ENCODE measurements around the gene CEP68. TPM values are rescaled to one million over a fixed set of nuclear protein-coding genes. Genes with fewer than 3 reads are reported as not detected.
"Not testable (repeated sequence)": the region's sequence is repeated elsewhere in the genome, so short reads cannot be mapped to it uniquely, and the experiment has no call there.

The CEP68 gene
- total RNA-seq, 1 donor from 2014 or later, result 12.6 TPM

DNA sequence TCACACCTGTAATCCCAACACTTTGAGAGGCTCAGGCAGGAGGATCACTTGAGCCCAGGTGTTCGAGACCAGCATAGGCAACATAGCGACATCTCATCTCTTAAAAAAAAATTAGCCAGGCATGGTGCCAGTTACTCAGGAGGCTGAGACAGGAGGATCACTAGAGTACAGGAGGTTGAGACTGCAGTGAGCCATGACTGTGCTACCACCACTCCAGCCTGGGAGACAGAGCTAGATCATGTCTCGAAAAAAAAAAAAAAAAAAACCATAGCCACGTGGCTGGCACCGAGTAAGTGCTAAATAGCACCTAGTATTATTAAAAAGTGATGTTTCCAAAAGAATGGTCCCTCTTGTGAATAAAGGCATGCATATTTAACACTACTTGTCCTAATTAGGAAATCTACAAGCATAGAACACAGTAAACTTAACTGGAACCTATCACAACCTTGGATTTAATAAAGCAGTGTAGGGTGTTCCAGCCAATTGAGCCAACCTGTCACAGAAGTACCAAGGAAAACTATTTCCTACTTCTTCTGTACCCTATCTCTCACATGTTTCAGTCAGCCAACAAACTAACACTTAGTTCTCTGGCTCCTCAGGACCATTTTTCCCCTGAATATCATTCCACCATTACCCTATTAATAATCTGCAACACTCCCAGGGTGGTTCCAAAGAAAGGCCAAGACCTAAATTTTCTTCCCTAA is 64.9 kb downstream of the CEP68 start:
- TF ChIP-seq CTCF (IDR thresholded peaks at IDR 0.05), result no peak
- no peak for DNase-seq
- intact Hi-C loops (cut with DNase I), result no loop called here

GRCh38 chr2:65122313-65122712 is 66.1 kb downstream of the CEP68 start:
- Histone ChIP-seq H3K9me3 (no peaks in the 10 kb centered on the region), H3K4me3 (no peak overlapping the region), H3K36me3 (no peaks in the 10 kb centered on the region), H3K4me1 (peaks cover 81% of the 10 kb centered on the region), H3K27me3 (ENCODE audit: low read depth) (no peaks in the 10 kb centered on the region), H3K27ac (no peak overlapping the region)
- ATAC-seq, result no peak
- no peak for DNase-seq
- no peak for TF ChIP-seq CTCF (IDR thresholded peaks at IDR 0.05)
- intact Hi-C loops (cut with DNase I), result no loop called here

More for the DNA sequence above, 64.9 kb downstream of the CEP68 start:
- Histone ChIP-seq H3K36me3 (no peaks in the 10 kb centered on the region), H3K4me3 (no peak overlapping the region), H3K9me3 (no peaks in the 10 kb centered on the region), H3K27me3 (ENCODE audit: low read depth) (no peaks in the 10 kb centered on the region), H3K4me1 (peaks cover 82% of the 10 kb centered on the region), H3K27ac (no peak overlapping the region)
- peak in 1 of 2 donors; percentile 14 for ATAC-seq

DNA sequence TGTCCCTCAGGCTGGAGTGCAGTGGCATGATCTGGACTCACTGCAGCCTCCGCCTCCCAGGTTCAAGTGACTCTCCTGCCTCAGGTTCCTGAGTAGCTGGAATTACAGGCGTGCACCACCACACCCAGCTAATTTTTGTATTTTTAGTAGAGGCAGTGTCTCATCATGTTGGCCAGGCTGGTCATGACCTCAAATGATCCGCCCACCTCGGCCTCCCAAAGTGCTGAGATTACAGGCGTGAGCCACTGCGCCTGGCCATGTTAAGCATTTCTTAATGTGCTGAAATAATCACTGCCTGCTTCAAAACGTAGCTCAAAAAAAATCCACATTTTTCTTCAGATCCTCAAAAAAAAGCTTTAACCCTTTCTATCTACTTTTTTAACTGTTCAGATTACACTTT is 69.2 kb downstream of the CEP68 start:
- H3K36me3 ChIP-seq; H3K27me3 ChIP-seq (ENCODE audit: low read depth); H3K4me3 ChIP-seq; H3K9me3 ChIP-seq; H3K27ac ChIP-seq; ATAC-seq; intact Hi-C loops (cut with DNase I): not testable (repeated sequence)
- peaks cover 66% of the 10 kb centered on the region for H3K4me1 ChIP-seq
- DNase-seq, result peak; percentile 57

DNA sequence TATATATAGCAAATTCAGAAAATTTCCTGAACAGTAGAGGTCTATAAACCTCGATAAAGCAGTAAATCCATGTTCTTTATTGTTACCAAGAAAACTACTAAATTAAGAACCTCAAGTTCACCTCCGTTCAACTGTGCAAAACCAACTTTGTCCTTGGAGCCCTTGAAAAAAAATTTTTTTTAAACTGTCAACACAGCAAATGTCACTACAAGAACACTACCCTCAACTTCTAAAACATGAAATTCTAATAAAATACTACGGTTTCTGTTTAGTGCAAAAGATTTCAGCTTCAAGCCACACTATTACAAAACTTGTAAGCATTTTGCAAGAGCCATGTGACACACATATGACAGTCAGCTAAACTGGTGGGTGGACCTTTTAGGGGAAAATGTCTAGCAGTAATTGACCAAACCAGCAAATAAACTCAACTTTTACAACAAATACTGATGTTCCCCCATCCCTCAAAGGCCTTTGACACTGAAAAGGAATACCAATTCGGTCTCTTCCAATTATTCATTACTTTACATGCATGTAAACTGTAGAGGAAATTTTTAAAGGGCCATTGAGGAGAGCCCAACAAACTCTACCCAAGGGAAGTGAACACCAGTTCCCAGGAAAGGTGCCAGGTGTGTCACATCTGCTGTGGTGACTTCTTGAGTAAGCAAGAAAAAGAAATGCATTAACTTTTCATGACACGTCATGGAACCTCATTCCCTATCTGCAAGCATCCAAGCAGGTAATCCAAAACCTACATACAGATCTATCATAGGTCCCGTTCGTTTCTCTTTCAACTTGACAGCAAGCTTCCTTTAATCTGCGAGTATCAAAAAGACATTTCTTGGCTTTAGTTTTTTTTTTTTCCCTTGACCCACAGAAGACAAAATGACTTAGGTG is 72.3 kb downstream of the CEP68 start:
- Histone ChIP-seq H3K4me3 (peak overlapping the region; percentile 94), H3K36me3 (no peaks in the 10 kb centered on the region), H3K27ac (peak overlapping the region; percentile 97), H3K9me3 (no peaks in the 10 kb centered on the region), H3K27me3 (ENCODE audit: low read depth) (no peaks in the 10 kb centered on the region), H3K4me1 (peaks cover 57% of the 10 kb centered on the region)
- DNase-seq (no peak), ATAC-seq (no peak)
- TF ChIP-seq CTCF (IDR thresholded peaks at IDR 0.05), result no peak
- intact Hi-C loops (cut with DNase I), result no loop called here

DNA sequence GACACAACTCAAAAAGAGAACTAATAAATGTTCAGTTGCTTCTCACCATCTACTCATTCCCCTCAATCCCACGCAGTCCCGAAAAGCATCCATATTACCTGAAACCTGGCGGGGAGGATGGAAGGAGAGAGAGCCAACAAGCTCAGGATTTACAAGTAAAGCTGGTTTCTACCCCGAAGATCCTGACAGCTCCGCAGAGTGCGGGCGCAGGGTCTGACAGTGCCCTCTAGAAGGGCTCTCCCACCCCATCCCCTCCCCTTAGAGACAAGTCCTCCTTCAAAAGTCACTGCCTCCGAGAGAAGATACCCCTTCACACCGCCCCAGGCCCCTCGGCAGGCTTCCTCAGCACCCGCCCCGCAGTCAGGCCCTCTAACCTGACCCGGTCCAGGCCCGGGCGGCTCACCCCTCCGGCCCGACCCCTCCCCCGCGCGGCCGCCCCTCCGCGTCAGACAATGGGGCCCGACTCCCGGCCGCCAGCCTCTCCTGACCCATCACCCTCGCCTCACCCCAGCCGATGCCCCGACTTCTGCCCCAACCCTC is 73.1 kb downstream of the CEP68 start:
- H3K4me1 ChIP-seq, result peaks cover 49% of the 10 kb centered on the region
- H3K4me3 ChIP-seq, result peak overlapping the region; percentile 94
- H3K9me3 ChIP-seq, result no peaks in the 10 kb centered on the region
- intact Hi-C loops (cut with DNase I), result no loop called here
- no peaks in the 10 kb centered on the region for H3K27me3 ChIP-seq (ENCODE audit: low read depth)
- peak overlapping the region; percentile 97 for H3K27ac ChIP-seq
- DNase-seq, result peak; percentile 73
- peak; percentile 50 to 52 for ATAC-seq
- no peak for TF ChIP-seq CTCF (IDR thresholded peaks at IDR 0.05)
- H3K36me3 ChIP-seq, result no peaks in the 10 kb centered on the region

Measured in lower lobe of right lung (tissue), 2 donors.